Muscle layer of duodenum (tissue), 2 donors: ENCODE measurements around the gene KCNC3.
"Not testable (repeated sequence)": the region's sequence is repeated elsewhere in the genome, so short reads cannot be mapped to it uniquely, and the experiment has no call there.

Experiments
- H3K27ac ChIP-seq: one replicate; pipeline ENCODE4 v1.7.0; 2013; ENCODE audit warnings: mild to moderate bottlenecking, low read length
- H3K27me3 ChIP-seq: one replicate; pipeline ENCODE4 v1.7.0; 2013; ENCODE audit warnings: low read depth, mild to moderate bottlenecking, control low read depth, low read length
- H3K36me3 ChIP-seq, 2 donors: one replicate each; pipeline ENCODE4 v1.7.0; 2013; ENCODE audit warnings: low read length in 2 of 2, control low read depth in 1 of 2, mild to moderate bottlenecking in 1 of 2; ENCODE audit not compliant: insufficient read depth in 2 of 2, control insufficient read depth in 1 of 2
- H3K4me1 ChIP-seq, 2 donors: one replicate each; pipeline ENCODE4 v1.7.0; 2013; ENCODE audit warnings: low read length in 2 of 2, mild to moderate bottlenecking in 2 of 2, control low read depth in 1 of 2, moderate library complexity in 1 of 2; ENCODE audit not compliant: insufficient read depth in 2 of 2, control insufficient read depth in 1 of 2
- H3K4me3 ChIP-seq, 2 donors: one replicate each; pipeline ENCODE4 v1.7.0; 2013; ENCODE audit warnings: low read length in 2 of 2, low read depth in 1 of 2, mild to moderate bottlenecking in 1 of 2
- H3K9me3 ChIP-seq, 2 donors: one replicate each; pipeline ENCODE4 v1.7.0; 2013; ENCODE audit warnings: low read length in 2 of 2, control low read depth in 1 of 2, mild to moderate bottlenecking in 1 of 2; ENCODE audit not compliant: control insufficient read depth in 1 of 2
- donor health status: healthy.

Gene KCNC3

DNA sequence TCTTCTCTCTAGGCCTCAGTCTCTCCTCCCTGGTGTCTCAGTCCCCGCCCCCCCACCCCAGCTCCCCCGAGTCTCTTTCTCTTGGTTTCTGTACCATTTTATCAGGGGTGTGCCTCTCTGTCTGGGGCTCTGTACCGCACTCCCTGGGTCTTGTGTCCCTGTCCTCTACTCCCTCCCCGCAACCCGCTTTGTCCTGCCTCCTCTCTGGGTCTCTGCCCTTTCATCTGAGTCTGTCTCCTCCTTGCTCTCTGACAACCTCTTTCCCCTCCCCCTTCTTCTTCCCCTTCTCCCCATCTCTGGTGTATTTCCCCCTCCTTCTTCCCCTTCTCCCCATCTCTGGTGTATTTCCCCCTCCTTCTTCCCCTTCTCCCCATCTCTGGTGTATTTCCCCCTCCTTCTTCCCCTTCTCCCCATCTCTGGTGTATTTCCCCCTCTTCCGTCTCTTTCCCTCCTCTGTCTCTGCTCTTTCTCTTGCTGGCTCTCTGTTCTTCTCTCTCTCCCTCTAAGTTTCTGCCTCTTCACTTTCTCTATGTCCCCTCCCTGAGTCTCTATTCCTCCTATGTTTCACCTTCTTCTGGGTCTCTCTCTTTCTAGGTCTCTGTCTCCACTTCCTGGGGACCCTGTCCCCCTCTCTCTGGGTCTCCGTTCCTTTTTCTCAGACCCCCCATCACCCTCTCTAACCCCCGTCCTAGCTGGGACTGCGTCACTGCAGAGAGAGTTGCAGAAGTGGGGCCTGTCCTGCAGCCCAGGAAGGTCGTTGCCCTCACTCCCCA, 2.2 kb upstream of the KCNC3 start:
- no peaks in the 10 kb centered on the region for H3K36me3 ChIP-seq
- peaks cover 38% of the 10 kb centered on the region for H3K27me3 ChIP-seq
- peaks cover 6 to 39% of the 10 kb centered on the region in 2 donors for H3K4me1 ChIP-seq
- H3K9me3 ChIP-seq: no peaks in the 10 kb centered on the region
- no peak overlapping the region for H3K27ac ChIP-seq
- H3K4me3 ChIP-seq: peak overlapping the region; percentile 3 to 51

DNA sequence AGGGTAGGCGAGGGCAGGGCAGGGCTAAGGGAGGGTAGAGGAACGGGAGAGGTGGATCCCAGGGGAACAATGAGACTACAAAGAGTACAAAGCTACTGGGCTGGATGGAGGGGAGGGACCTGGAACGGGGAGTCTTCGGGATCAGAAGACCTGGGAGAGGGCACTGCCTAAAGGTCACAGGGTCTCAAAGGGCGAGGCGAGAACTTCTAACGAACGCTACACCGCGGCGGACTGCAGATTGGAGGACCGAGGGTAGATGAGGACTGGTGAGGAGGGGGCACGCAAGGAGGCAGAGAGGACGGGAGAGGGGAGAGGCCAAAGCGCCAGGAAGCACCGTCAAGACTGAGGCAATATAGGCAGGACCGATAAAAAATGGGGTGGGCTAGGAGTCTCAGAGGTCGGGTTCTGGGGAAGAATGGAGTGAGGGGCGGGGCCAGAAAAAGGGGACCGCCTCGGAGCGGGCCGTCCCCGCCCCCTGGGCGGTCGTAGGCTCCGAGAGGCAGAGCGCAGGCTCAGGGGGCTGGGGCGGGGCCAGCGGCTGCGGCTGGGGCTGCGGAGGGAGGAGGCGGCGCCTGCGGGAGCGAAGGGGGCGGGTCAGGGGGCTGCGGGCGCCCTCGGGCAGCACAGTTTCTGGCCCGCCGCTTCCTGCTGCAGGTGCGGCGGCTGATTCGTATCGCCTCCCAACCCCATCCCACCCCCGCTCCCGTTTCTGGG, 1.3 kb upstream of the KCNC3 start:
- H3K27ac ChIP-seq: no peak overlapping the region
- H3K4me1 ChIP-seq: peaks cover 6 to 48% of the 10 kb centered on the region in 2 donors
- peaks cover 42% of the 10 kb centered on the region for H3K27me3 ChIP-seq
- H3K9me3 ChIP-seq: no peaks in the 10 kb centered on the region
- H3K4me3 ChIP-seq: peak overlapping the region; percentile 3 to 51
- no peaks in the 10 kb centered on the region for H3K36me3 ChIP-seq

DNA sequence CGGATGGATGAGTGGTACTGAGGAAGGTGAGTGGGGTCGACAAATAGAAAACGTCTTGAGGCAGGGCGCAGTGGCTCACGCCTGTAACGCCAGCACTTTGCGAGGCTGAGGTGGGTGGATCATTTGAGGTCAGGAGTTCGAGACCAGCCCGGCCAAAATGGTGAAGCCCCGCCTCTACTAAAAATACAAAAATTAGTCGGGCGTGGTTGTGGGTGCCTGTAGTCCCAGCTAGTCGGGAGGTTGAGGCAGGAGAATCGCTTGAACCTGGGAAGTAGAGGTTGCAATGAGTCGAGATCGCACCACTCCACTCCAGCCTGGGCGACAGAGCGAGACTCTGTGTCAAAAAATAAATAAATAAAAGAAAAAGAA, 733 bp upstream of the KCNC3 start:
- peaks cover 6 to 48% of the 10 kb centered on the region in 2 donors for H3K4me1 ChIP-seq
- peak overlapping the region; percentile 42 to 50 for H3K4me3 ChIP-seq
- not testable (repeated sequence) for H3K27ac ChIP-seq, H3K36me3 ChIP-seq, H3K9me3 ChIP-seq
- peaks cover 42% of the 10 kb centered on the region for H3K27me3 ChIP-seq

DNA sequence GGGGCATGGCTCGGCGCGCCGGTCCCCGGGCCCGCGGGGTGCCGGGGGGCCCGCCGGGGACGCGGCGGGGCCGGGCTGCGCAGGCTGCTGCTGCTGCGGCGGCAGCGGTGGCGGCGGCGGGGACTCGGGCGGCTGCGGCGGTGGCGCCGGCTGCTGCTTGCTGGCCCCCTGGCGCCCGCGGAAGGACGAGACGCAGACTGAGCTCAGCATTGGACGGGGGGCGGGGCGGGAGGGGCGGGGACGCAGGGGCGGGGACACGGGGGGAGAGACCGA, 368 bp downstream of the KCNC3 start:
- Histone ChIP-seq H3K36me3 (no peaks in the 10 kb centered on the region), H3K27ac (no peak overlapping the region), H3K4me1 (peaks cover 3 to 43% of the 10 kb centered on the region in 2 donors), H3K27me3 (peaks cover 42% of the 10 kb centered on the region), H3K9me3 (no peaks in the 10 kb centered on the region), H3K4me3 (no peak overlapping the region)

DNA sequence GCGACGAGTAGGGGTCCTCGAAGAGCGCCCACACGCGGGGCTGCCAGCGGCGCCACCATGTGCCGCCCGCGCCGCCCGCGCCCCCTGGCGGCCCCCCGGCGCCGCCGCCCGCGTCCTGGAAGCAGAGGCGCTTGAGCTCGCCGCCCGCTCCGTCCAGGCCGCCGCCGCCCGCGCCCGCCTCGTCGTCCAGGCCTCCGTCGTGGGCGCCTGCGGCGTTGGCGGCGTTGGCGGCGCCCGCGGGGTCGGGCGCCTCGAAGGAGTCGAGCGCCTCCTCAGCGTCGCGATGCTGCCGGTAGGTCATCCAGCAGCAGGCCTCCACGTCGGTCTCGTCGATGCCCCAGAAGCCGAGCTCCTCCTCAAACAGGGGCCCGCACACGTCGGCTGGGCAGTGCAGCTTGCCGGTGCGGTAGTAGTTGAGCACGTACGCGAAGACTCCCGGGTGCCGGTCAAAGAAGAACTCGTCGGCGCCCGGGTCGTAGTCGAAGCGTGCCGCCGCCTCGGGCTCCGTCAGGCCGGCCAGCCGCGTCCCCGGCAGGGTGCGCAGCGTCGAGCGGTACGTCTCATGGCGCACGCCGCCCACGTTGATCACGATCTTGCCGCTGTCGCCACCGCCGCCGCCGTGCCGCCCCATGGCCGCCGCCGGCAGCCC, 829 bp downstream of the KCNC3 start:
- no peak overlapping the region for H3K27ac ChIP-seq
- peaks cover 41% of the 10 kb centered on the region for H3K27me3 ChIP-seq
- H3K36me3 ChIP-seq: no peaks in the 10 kb centered on the region
- peaks cover 3 to 39% of the 10 kb centered on the region in 2 donors for H3K4me1 ChIP-seq
- H3K4me3 ChIP-seq: peak overlapping the region in 1 of 2 donors; percentile 32
- no peaks in the 10 kb centered on the region for H3K9me3 ChIP-seq

DNA sequence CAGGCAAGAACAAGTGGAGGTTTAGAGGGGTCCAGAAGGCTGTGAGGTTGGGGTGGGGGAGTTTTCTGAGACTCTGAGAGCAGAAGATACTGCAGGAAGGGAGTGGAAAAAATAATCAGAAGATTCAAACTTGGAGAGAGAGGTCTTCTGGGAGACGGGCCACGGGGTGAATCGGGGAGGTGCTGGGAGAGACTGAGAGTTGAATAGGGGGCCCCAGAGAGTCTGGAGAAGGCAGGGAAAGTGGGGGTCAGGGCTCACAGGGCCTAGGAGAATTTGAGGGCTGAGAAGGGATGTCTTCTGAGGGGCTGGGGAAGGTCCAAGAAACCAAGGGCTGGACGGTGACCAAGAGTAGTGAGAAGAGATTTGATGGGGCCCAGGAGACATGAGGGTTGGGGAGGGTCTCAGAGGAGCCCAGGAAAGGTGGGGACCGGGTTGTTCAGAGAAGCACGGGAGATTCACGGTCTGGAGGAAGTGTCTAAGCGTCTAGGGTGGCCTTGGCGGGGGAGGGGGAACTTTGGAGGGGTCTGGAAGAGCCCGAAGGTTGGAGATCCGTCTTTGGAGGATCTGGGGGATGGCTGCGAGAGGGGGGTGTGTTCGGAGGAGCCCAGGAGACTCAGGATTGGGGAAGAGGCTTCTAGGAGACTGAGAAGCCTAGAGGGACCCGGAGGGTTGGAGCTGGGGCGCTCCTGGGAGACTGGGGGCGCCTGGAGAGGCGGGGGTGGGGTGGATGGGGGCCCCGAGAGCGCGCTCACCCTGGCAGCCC, 1.5 kb downstream of the KCNC3 start:
- no peak overlapping the region for H3K27ac ChIP-seq
- no peaks in the 10 kb centered on the region for H3K9me3 ChIP-seq
- H3K4me3 ChIP-seq: no peak overlapping the region
- H3K4me1 ChIP-seq: peaks cover 3 to 32% of the 10 kb centered on the region in 2 donors
- H3K27me3 ChIP-seq: peaks cover 34% of the 10 kb centered on the region
- H3K36me3 ChIP-seq: no peaks in the 10 kb centered on the region

DNA sequence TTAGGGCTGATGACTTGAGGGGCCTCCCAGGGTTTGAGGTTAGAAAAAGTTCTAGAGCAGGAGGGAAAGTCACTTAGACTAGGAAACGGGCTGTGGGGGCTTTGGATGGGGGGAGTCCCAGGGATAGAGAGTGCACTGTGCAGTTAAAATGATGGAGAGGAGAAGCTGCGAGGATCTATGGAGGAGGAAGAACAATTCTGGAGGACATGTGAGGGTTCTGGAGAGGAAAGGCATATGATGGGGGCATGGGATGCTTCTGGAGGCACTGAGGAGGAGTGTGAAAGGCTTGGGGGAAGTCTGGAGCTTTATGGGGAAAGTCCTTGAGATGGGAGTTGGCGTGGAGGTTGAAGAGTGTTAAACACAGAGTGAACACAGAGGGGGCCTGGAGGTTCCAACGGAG, 2.2 kb downstream of the KCNC3 start:
- Histone ChIP-seq H3K27me3 (peaks cover 28% of the 10 kb centered on the region), H3K4me3 (no peak overlapping the region), H3K27ac (no peak overlapping the region), H3K36me3 (no peaks in the 10 kb centered on the region), H3K4me1 (peaks cover 3 to 29% of the 10 kb centered on the region in 2 donors), H3K9me3 (no peaks in the 10 kb centered on the region)

DNA sequence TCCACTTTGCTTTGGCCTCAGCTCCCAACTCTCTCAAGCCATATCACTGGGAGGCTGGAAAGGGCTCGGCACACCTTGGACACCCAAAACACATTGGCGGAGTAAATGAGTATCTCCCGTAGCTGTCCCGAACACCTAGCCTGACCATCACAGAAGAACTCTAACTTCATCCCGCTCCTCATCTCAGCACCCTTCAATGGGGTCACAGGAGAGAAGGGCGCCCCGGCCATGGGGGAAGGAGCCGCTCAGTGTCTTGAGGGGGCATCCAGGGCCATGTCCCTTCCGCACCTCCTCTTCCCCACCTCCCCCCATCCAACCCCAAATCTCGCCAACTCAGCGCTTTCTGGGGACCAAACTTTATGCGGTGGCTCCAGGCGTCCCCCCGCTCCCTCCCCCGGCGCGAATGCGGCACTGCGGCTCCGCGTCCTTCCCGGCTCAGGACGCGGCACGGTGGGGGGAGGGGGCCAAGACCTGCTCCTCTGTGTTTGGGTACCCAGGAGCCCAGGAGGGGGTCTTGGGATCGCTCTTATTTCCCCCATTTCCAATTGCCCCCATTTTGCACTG, 3.0 kb downstream of the KCNC3 start:
- no peak overlapping the region for H3K4me3 ChIP-seq
- H3K36me3 ChIP-seq: no peaks in the 10 kb centered on the region
- H3K4me1 ChIP-seq: peaks cover 3 to 29% of the 10 kb centered on the region in 2 donors
- H3K27ac ChIP-seq: no peak overlapping the region
- peaks cover 26% of the 10 kb centered on the region for H3K27me3 ChIP-seq
- H3K9me3 ChIP-seq: no peaks in the 10 kb centered on the region

DNA sequence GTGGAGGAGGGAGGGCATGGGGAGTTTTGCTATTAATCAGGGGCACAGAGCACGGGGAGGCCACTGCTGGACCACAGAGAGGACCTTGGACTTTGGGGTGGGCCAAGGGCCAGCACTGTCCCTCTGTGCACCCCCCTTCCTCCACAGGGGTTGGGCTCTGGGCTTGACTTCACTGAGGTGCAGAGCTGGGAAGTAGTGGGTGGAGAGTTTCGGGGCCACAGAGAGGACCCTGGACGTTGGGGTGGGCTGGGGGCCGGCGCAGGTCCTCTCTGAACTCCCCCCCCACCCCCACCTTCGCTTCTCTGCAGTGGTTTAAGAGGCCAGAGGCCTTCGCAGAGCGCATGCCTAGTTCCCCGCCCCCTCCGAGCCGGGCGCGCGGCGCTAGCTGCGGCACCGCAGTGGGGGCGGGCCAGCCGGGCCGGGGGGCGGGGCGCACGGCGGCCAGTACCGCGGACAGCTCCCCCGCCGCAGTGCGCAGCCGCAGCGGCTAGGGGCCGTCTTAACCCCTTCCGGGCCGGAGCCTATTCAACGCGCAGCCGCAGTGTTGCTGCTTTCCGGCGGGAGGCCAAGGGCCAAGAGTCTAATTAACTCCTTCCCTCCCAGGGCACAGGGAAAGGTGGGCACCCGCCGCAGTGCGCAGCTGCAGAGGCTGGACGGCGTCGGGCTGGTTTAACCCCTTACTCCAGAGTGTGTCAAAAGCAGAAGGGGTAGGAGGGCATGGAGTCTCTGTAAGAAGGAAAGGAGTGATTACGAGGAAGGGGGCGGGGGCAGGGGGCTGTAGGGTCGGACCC, 3.7 kb downstream of the KCNC3 start:
- Histone ChIP-seq H3K4me1 (peaks cover 3 to 25% of the 10 kb centered on the region in 2 donors), H3K9me3 (no peaks in the 10 kb centered on the region), H3K36me3 (no peaks in the 10 kb centered on the region), H3K27me3 (peaks cover 24% of the 10 kb centered on the region), H3K4me3 (no peak overlapping the region), H3K27ac (no peak overlapping the region)

DNA sequence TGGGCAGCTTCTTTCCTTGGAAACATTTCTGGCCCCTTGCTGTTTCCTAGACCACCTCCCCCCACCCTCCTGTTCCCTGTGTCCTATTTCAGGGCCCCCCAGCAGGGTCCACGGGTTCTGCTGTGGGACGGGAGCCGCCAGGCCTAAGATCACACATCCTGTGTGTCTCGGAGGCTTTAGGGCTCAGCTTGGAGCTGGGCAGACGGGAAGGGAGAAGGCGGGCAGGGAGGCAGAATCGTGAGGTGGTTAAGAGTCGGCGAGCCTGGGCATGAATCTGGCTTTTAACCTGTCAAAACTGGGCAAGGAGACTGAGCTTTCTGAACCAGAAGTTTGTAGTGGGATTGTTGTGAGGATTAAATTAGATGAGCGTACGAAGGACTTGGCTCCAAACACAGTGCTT, 4.8 kb downstream of the KCNC3 start:
- no peaks in the 10 kb centered on the region for H3K9me3 ChIP-seq
- H3K36me3 ChIP-seq: no peaks in the 10 kb centered on the region
- H3K27me3 ChIP-seq: peaks cover 19% of the 10 kb centered on the region
- H3K4me3 ChIP-seq: no peak overlapping the region
- no peak overlapping the region for H3K27ac ChIP-seq
- peaks cover 0 to 14% of the 10 kb centered on the region in 2 donors for H3K4me1 ChIP-seq
